Mesendoderm (in vitro differentiated cells): Measurements from ENCODE around the gene SEC11A.
"Not testable (repeated sequence)": the region's sequence is repeated elsewhere in the genome, so short reads cannot be mapped to it uniquely, and the experiment has no call there.

Source experiments
- DNase-seq: peaks from one replicate; pipeline ENCODE4 v3.0.0; 2013
- H2AK5ac ChIP-seq: 2 replicates; pipeline ENCODE4 v1.6.1; 2013; ENCODE audit warnings: low read length, inconsistent platforms
- H2BK120ac ChIP-seq: 2 replicates; pipeline ENCODE4 v1.6.1; 2013; ENCODE audit warnings: low read depth, mild to moderate bottlenecking, low read length, moderate library complexity, mixed read lengths
- H2BK15ac ChIP-seq: replicated peaks from 2 replicates; pipeline ENCODE4 v1.6.1; 2013; ENCODE audit warnings: low read depth, mild to moderate bottlenecking, moderate library complexity
- H2BK5ac ChIP-seq: 2 replicates; pipeline ENCODE4 v1.6.1; 2013; ENCODE audit warnings: low read length, inconsistent platforms
- H3K18ac ChIP-seq: 2 replicates; pipeline ENCODE4 v1.6.1; 2013; ENCODE audit warnings: mild to moderate bottlenecking, low read length, mixed read lengths
- H3K23ac ChIP-seq: one replicate; pipeline ENCODE4 v1.6.1; 2013; ENCODE audit warnings: low read length
- H3K27ac ChIP-seq: 2 replicates; pipeline ENCODE4 v1.5.1; 2013; ENCODE audit warnings: low read depth, mild to moderate bottlenecking, inconsistent platforms, low read length, moderate library complexity
- H3K27me3 ChIP-seq: 2 replicates; pipeline ENCODE4 v1.6.1; 2013; ENCODE audit warnings: low read length, control low read depth, mild to moderate bottlenecking, inconsistent platforms; ENCODE audit not compliant: insufficient read depth, poor library complexity
- H3K36me3 ChIP-seq: 2 replicates; pipeline ENCODE4 v1.6.1; 2013; ENCODE audit warnings: low read length, inconsistent platforms; ENCODE audit not compliant: control insufficient read depth, insufficient read depth
- H3K4ac ChIP-seq: one replicate; pipeline ENCODE4 v1.6.1; 2013; ENCODE audit warnings: low read depth, mild to moderate bottlenecking, low read length, moderate library complexity
- H3K4me1 ChIP-seq: 2 replicates; pipeline ENCODE4 v1.6.1; 2013; ENCODE audit warnings: low read depth, low read length, inconsistent platforms; ENCODE audit not compliant: control insufficient read depth
- H3K4me2 ChIP-seq: 2 replicates; pipeline ENCODE4 v1.6.1; 2013; ENCODE audit warnings: low read length
- H3K4me3 ChIP-seq: 2 replicates; pipeline ENCODE4 v1.5.1; 2013; ENCODE audit warnings: mild to moderate bottlenecking, low read length
- H3K56ac ChIP-seq: one replicate; pipeline ENCODE4 v1.6.1; 2013; ENCODE audit warnings: low read length
- H3K79me1 ChIP-seq: 2 replicates; pipeline ENCODE4 v1.6.1; 2013; ENCODE audit warnings: low read length, inconsistent platforms
- H3K79me2 ChIP-seq: 2 replicates; pipeline ENCODE4 v1.6.1; 2013; ENCODE audit warnings: mild to moderate bottlenecking, low read length; ENCODE audit not compliant: control insufficient read depth, insufficient read depth
- H3K9ac ChIP-seq: 2 replicates; pipeline ENCODE4 v1.6.1; 2013; ENCODE audit warnings: low read length, inconsistent platforms
- H4K5ac ChIP-seq: one replicate; pipeline ENCODE4 v1.6.1; 2013; ENCODE audit warnings: low read length
- H4K8ac ChIP-seq: one replicate; pipeline ENCODE4 v1.6.1; 2013; ENCODE audit warnings: low read depth, mild to moderate bottlenecking, control low read depth, low read length, moderate library complexity
- WGBS: extraction: QIAGEN DNeasy Blood & Tissue Kit; methylation state at CpG from one replicate; pipeline ENCODE4 v1.1.7; 2013; ENCODE audit warnings: low lambda C conversion rate, missing lambda C conversion rate; ENCODE audit not compliant: insufficient coverage; ENCODE audit errors: extremely low coverage; 5-methylcytosine and 5-hydroxymethylcytosine counted together

SEC11A gene

DNA sequence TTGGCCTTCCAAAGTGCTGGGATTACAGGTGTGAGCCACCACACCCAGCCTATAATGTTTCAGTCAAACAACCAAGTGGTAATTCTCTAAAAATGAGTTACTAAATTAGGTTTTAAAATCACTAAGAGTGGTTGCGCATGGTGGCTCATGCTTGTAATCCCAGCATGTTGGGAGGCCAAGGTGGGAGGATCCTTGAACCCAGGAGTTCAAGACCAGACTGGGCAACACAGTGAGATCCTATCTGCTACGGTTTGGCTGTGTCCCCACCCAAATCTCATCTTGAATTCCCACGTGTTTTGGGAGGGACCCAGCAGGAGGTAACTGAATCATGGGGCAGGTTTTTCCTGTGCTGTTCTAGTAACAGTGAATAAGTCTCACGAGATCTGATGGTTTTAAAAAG is 26.1 kb downstream of the SEC11A start:
- no peak overlapping the region for H3K4me3 ChIP-seq
- peaks cover 14% of the 10 kb centered on the region for H3K79me2 ChIP-seq
- no peak overlapping the region for H3K18ac ChIP-seq
- H4K8ac ChIP-seq, result no peak overlapping the region
- H2BK120ac ChIP-seq, result no peak overlapping the region
- no peak overlapping the region for H3K56ac ChIP-seq
- H3K36me3 ChIP-seq, result no peaks in the 10 kb centered on the region
- no peak overlapping the region for H3K4me2 ChIP-seq
- H3K79me1 ChIP-seq, result peaks cover 3% of the 10 kb centered on the region
- H2AK5ac ChIP-seq, result no peak overlapping the region
- no peak overlapping the region for H4K5ac ChIP-seq
- no peak overlapping the region for H3K27ac ChIP-seq
- no peak for DNase-seq
- H3K27me3 ChIP-seq, result no peaks in the 10 kb centered on the region
- H2BK15ac ChIP-seq, result no peak overlapping the region
- H3K9ac ChIP-seq, result no peak overlapping the region
- H2BK5ac ChIP-seq, result no peak overlapping the region
- H3K4ac ChIP-seq, result no peak overlapping the region
- H3K4me1 ChIP-seq, result no peaks in the 10 kb centered on the region
- no CpG with 5 or more reads among the region's 4 CpGs for WGBS
- H3K23ac ChIP-seq, result no peak overlapping the region

DNA sequence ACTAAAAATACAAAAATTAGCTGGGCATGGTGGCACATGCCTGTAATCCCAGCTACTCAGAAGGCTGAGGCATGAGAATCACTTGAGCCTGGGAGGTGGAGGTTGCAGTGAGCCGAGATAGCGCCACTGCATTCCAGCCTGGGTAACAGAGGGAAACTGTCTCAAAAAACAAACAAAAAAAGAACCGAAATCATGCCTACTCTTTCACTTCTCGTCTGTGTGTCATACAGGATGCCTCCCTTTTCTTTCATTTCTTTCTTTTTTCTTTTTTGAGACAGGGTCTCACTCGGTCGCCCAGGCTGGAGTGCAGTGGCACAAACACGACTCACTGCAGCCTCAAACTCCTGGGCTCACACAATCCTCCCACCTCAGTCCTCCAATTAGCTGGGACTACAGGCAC is 29.5 kb downstream of the SEC11A start:
- H3K79me2 ChIP-seq, H3K9ac ChIP-seq, H3K27me3 ChIP-seq, H3K23ac ChIP-seq, H4K8ac ChIP-seq, H3K18ac ChIP-seq, H2BK15ac ChIP-seq, H3K4ac ChIP-seq, H3K36me3 ChIP-seq, H3K79me1 ChIP-seq, DNase-seq, H2BK120ac ChIP-seq, H3K4me2 ChIP-seq, H3K56ac ChIP-seq, H2BK5ac ChIP-seq, H3K4me3 ChIP-seq, H3K27ac ChIP-seq, H3K4me1 ChIP-seq, H2AK5ac ChIP-seq, H4K5ac ChIP-seq: not testable (repeated sequence)
- WGBS, result no CpG with 5 or more reads among the region's 7 CpGs

DNA sequence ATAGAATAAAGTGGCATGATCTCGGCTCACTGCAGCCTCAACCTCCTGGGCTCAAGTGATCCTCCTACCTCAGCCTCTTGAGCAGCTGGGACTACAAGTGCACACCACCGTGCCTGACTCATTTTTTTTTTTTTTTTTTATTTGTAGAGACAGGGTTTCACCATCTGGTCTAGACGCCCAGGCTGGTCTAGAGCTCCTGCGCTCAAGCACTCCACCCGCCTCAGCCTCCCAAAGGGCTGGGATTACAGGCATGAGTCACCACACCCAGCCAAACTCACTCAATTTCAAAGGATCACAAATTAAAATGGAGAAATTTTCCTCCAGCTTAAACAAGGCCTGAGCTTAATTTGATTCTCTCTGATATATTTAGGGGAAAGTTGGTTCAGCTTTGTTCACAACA is 30.6 kb downstream of the SEC11A start:
- Histone ChIP-seq H3K4me3 (no peak overlapping the region), H3K4me1 (no peaks in the 10 kb centered on the region), H3K23ac (no peak overlapping the region), H2AK5ac (no peak overlapping the region), H4K8ac (no peak overlapping the region), H2BK5ac (no peak overlapping the region), H2BK15ac (no peak overlapping the region), H3K36me3 (no peaks in the 10 kb centered on the region), H3K18ac (no peak overlapping the region), H2BK120ac (no peak overlapping the region), H3K27me3 (no peaks in the 10 kb centered on the region), H4K5ac (no peak overlapping the region), H3K79me1 (no peaks in the 10 kb centered on the region), H3K4ac (no peak overlapping the region), H3K27ac (no peak overlapping the region), H3K9ac (no peak overlapping the region), H3K56ac (no peak overlapping the region), H3K79me2 (no peaks in the 10 kb centered on the region), H3K4me2 (no peak overlapping the region)
- no peak for DNase-seq
- WGBS, result no CpG with 5 or more reads among the region's 5 CpGs

DNA sequence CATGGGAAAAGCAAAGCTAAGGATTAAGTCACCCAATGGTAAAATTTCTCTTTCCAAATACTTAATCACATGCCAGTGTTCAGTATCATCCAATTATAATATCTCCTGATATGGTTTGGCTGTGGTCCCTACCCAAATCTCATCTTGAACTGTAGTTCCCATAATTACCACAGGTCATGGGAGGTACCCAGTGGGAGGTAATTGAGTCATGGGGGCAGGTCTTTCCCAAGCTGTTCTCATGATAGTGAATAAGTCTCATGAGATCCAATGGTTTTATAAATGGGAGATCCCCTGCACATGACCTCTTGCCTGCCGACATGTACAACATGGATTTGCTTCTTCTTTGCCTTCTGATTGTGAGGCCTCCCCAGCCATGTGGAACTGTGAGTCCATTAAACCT is 31.8 kb downstream of the SEC11A start:
- Histone ChIP-seq H2BK15ac (no peak overlapping the region), H3K23ac (no peak overlapping the region), H2BK120ac (no peak overlapping the region), H4K5ac (no peak overlapping the region), H3K79me2 (no peaks in the 10 kb centered on the region), H4K8ac (no peak overlapping the region), H3K56ac (no peak overlapping the region), H2AK5ac (no peak overlapping the region), H3K4me2 (no peak overlapping the region), H3K4me3 (no peak overlapping the region), H3K4me1 (no peaks in the 10 kb centered on the region), H3K4ac (no peak overlapping the region), H3K36me3 (peaks cover 3% of the 10 kb centered on the region), H3K18ac (no peak overlapping the region), H3K27ac (no peak overlapping the region), H3K79me1 (peaks cover 2% of the 10 kb centered on the region), H3K27me3 (no peaks in the 10 kb centered on the region), H3K9ac (no peak overlapping the region), H2BK5ac (no peak overlapping the region)
- peak; percentile 22 for DNase-seq
- WGBS, result no CpG with 5 or more reads among the region's 1 CpG

DNA sequence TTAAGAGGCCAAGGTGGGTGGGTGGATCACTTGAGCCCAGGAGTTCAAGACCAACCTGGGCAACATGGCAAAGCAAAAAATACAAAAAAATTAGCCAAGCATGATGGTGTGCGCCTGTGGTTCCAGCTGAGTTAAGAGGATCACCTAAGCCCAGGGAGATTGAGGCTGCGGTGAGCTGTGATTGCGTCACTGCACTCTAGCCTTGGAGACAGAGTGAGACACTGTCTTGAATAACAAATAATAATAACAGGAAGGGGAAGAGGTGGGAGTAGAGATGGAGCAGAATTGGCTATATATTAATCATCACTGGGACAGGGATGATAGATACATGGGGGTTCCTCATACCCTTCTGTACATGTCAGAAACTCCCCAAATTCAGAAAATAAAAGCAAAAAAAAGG is 34.1 kb downstream of the SEC11A start:
- H3K27ac ChIP-seq, result no peak overlapping the region
- no peak overlapping the region for H3K4ac ChIP-seq
- H3K79me1 ChIP-seq, result peaks cover 2% of the 10 kb centered on the region
- H3K56ac ChIP-seq, result no peak overlapping the region
- H3K9ac ChIP-seq, result no peak overlapping the region
- H3K18ac ChIP-seq, result no peak overlapping the region
- no peak overlapping the region for H3K4me3 ChIP-seq
- H2BK120ac ChIP-seq, result no peak overlapping the region
- no peak overlapping the region for H4K8ac ChIP-seq
- no CpG with 5 or more reads among the region's 3 CpGs for WGBS
- H3K79me2 ChIP-seq, result no peaks in the 10 kb centered on the region
- H2BK5ac ChIP-seq, result no peak overlapping the region
- no peak overlapping the region for H2BK15ac ChIP-seq
- H3K4me1 ChIP-seq, result no peaks in the 10 kb centered on the region
- H3K4me2 ChIP-seq, result no peak overlapping the region
- H3K23ac ChIP-seq, result no peak overlapping the region
- DNase-seq, result no peak
- H3K36me3 ChIP-seq, result peaks cover 3% of the 10 kb centered on the region
- H2AK5ac ChIP-seq, result no peak overlapping the region
- H3K27me3 ChIP-seq, result no peaks in the 10 kb centered on the region
- H4K5ac ChIP-seq, result no peak overlapping the region

DNA sequence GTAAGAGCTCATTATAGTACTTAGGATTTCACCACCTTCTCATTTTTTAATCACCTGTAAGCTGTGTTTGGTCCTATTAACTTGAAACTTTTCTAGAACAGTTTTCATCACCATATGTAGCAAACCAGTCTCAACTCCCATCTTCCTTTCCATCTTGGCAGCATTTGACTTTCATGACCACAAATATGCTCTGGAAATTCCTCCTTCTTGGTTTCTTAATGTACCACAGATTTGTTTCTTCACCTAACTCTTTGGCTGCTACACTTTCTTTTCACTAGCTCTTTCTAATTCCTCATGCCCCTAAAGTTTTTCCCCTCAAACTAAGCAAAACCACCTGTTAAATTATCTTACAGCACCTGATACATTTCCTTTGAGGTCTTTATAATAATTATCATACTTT is 44.7 kb downstream of the SEC11A start:
- H3K4me1 ChIP-seq, result no peaks in the 10 kb centered on the region
- no peak overlapping the region for H4K5ac ChIP-seq
- no peak overlapping the region for H3K56ac ChIP-seq
- H2BK5ac ChIP-seq, result no peak overlapping the region
- H3K27ac ChIP-seq, result no peak overlapping the region
- no peak overlapping the region for H2BK120ac ChIP-seq
- no peaks in the 10 kb centered on the region for H3K79me2 ChIP-seq
- no peaks in the 10 kb centered on the region for H3K27me3 ChIP-seq
- no peak overlapping the region for H3K9ac ChIP-seq
- H3K23ac ChIP-seq, result no peak overlapping the region
- no peak overlapping the region for H3K4ac ChIP-seq
- no peak overlapping the region for H2BK15ac ChIP-seq
- no peak overlapping the region for H2AK5ac ChIP-seq
- no peak overlapping the region for H4K8ac ChIP-seq
- DNase-seq, result no peak
- no peak overlapping the region for H3K18ac ChIP-seq
- no peaks in the 10 kb centered on the region for H3K79me1 ChIP-seq
- peaks cover 5% of the 10 kb centered on the region for H3K36me3 ChIP-seq
- H3K4me3 ChIP-seq, result no peak overlapping the region
- no peak overlapping the region for H3K4me2 ChIP-seq
